Osteocyte (in vitro differentiated cells): ENCODE data around the gene USP7. TPM values are rescaled to one million over a fixed set of nuclear protein-coding genes. Genes with fewer than 3 reads are reported as not detected.

Source experiments
- DNase-seq: peaks from one replicate; pipeline ENCODE4 v3.0.0; 2021; ENCODE audit warnings: mixed read lengths; ENCODE audit not compliant: unreplicated experiment; ENCODE audit errors: extremely low spot score
- H3K27ac Mint-ChIP-seq: one replicate; pipeline ENCODE4 v1.8.0; 2021; ENCODE audit warnings: mild to moderate bottlenecking, mixed read lengths; ENCODE audit not compliant: unreplicated experiment
- H3K27me3 Mint-ChIP-seq: one replicate; pipeline ENCODE4 v1.8.0; 2021; ENCODE audit warnings: mixed read lengths; ENCODE audit not compliant: unreplicated experiment
- H3K36me3 Mint-ChIP-seq: one replicate; pipeline ENCODE4 v1.8.0; 2021; ENCODE audit warnings: mixed read lengths; ENCODE audit not compliant: unreplicated experiment
- H3K4me1 Mint-ChIP-seq: one replicate; pipeline ENCODE4 v1.8.0; 2021; ENCODE audit warnings: mixed read lengths; ENCODE audit not compliant: unreplicated experiment
- H3K4me3 Mint-ChIP-seq: one replicate; pipeline ENCODE4 v1.8.0; 2021; ENCODE audit warnings: mild to moderate bottlenecking, moderate library complexity, mixed read lengths; ENCODE audit not compliant: unreplicated experiment
- H3K9me3 Mint-ChIP-seq: one replicate; pipeline ENCODE4 v1.8.0; 2021; ENCODE audit warnings: mixed read lengths; ENCODE audit not compliant: unreplicated experiment
- total RNA-seq: library from RNA; stranded (reverse); gene quantifications from 2 replicates; pipeline ENCODE4 v1.2.1, GENCODE V29; 2021
- TF ChIP-seq, protein P1 (sequence below): fragments of 200-600 bp; sonication (generic); IDR thresholded peaks from 2 replicates; pipeline ENCODE4 v1.5.0; 2021; ENCODE audit warnings: antibody characterized with exemption, mild to moderate bottlenecking, moderate library complexity

The USP7 gene
- total RNA-seq, 1 donor from 2014 or later, result 88.2 TPM

DNA sequence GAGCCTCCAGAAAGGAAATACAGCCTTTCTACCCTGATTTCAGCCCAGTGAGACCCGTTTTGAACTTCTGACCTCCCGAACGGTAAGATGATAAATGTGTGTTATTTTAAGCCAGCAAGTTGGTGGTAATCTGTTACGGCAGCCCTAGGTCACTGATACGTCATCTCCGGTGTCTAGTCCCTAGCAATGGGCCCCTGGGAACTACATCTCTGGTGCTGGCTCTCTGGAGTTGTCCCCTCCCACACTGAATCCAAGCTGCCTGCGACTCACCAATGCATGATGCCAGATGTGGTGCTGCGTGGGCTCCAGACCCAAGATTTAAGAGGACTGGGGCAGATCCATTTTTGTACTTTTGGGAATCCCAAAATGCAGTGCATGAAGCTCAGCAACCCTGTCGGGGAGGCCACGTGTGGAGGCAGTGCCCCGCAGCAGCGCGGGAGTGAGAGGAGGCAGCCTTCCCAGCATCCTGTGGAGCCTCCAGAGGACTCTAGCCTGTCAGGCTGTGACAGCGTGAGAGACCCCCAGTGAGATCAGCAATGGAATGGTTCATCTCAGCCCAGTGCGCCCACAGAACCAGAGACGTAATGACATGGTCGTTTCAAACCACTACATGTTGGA is 43.6 kb upstream of the USP7 start:
- TF ChIP-seq, protein P1, sequence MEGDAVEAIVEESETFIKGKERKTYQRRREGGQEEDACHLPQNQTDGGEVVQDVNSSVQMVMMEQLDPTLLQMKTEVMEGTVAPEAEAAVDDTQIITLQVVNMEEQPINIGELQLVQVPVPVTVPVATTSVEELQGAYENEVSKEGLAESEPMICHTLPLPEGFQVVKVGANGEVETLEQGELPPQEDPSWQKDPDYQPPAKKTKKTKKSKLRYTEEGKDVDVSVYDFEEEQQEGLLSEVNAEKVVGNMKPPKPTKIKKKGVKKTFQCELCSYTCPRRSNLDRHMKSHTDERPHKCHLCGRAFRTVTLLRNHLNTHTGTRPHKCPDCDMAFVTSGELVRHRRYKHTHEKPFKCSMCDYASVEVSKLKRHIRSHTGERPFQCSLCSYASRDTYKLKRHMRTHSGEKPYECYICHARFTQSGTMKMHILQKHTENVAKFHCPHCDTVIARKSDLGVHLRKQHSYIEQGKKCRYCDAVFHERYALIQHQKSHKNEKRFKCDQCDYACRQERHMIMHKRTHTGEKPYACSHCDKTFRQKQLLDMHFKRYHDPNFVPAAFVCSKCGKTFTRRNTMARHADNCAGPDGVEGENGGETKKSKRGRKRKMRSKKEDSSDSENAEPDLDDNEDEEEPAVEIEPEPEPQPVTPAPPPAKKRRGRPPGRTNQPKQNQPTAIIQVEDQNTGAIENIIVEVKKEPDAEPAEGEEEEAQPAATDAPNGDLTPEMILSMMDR, result no peak
- no peak for DNase-seq
- H3K4me3 Mint-ChIP-seq, result no peak overlapping the region
- no peaks in the 10 kb centered on the region for H3K9me3 Mint-ChIP-seq
- H3K27ac Mint-ChIP-seq, result no peak overlapping the region
- peaks cover 6% of the 10 kb centered on the region for H3K4me1 Mint-ChIP-seq
- no peaks in the 10 kb centered on the region for H3K27me3 Mint-ChIP-seq
- no peaks in the 10 kb centered on the region for H3K36me3 Mint-ChIP-seq

DNA sequence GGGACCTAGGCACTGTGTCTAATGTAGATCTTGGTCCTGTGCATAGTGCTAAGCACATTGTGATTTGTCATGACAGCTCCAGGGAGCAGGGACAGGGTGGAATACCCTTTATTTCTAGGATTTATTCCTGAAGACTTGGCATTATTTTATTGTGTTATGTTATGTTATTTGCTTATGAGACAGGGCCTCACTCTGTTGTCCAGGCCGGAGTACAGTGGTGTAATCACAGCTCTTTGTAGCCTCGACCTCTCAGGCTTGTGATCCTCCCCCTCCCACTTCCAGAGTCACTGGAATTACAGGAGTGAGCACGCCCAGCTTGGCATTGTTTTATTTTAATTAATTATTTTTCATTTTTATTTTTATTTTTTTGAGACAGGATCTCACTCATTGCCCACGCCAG is 40.5 kb upstream of the USP7 start:
- DNase-seq, result no peak
- TF ChIP-seq, protein P1, result no peak

DNA sequence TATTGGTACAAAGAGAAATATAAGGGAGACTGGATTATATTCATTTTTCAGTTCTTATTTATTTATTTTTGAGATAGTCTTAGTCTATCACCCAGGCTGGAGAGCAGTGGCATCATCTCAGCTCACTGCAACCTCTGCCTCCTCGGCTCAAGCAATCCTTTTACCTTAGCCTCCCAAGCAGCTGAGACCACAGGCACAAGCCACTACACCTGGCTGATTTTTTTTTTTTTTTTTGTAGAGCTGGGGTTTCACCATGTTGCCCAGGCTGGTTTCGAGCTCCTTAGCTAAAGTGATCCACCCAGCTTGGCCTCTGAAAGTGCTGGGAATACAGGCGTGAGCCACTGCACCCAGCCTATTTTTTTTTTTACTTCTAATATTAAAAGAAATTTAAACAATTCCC is 40.1 kb upstream of the USP7 start:
- H3K36me3 Mint-ChIP-seq, result no peaks in the 10 kb centered on the region
- TF ChIP-seq, protein P1, result no peak
- H3K9me3 Mint-ChIP-seq, result no peaks in the 10 kb centered on the region
- H3K27me3 Mint-ChIP-seq, result no peaks in the 10 kb centered on the region
- H3K27ac Mint-ChIP-seq, result no peak overlapping the region
- peaks cover 3% of the 10 kb centered on the region for H3K4me1 Mint-ChIP-seq
- DNase-seq, result no peak
- H3K4me3 Mint-ChIP-seq, result no peak overlapping the region

More for the DNA sequence above, 40.5 kb upstream of the USP7 start:
- Mint-ChIP-seq H3K27ac (no peak overlapping the region), H3K27me3 (no peaks in the 10 kb centered on the region), H3K36me3 (no peaks in the 10 kb centered on the region), H3K4me3 (no peak overlapping the region), H3K4me1 (peaks cover 6% of the 10 kb centered on the region), H3K9me3 (no peaks in the 10 kb centered on the region)

DNA sequence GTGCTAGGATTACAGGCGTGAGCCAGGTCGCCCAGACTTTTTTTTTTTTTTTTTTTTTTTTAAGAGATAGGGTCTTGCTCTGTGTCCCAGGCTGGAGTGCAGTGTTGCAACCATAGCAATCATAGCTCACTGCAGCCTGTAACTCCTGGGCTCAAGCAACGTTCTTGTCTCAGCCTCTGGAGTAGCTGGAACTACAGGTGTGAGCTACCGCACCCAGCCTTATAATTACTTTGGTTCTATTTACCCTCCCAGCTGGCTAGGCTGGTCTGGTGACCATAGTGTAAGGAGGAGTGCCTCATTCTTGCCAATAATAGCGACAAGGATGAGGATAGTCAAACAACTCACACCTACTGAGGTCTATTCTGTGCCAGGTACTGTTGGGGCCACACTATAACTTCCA is 39.6 kb upstream of the USP7 start:
- Mint-ChIP-seq H3K36me3 (no peaks in the 10 kb centered on the region), H3K9me3 (no peaks in the 10 kb centered on the region), H3K27me3 (no peaks in the 10 kb centered on the region), H3K4me3 (no peak overlapping the region), H3K4me1 (no peaks in the 10 kb centered on the region), H3K27ac (no peak overlapping the region)
- TF ChIP-seq, protein P1, result no peak
- no peak for DNase-seq

DNA sequence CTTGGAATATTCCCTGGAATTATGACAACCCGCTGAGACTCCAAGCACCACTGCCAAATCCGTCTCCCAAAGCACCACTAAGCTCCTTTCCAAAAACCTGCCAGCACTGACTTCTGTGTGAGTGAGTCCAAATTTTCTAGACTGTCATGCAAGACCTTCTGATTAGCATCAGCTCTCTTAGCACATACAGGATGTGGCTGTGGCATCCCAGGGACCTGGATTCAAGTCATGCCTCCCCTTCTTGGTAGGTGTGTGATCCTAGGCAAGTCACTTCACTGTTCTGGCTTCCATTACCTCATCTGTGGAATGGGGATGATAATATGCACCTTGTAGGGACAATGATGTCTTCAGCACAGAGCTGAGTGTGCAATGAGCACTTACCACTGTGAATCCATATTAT is 38.3 kb upstream of the USP7 start:
- TF ChIP-seq, protein P1, result no peak
- H3K27me3 Mint-ChIP-seq, result no peaks in the 10 kb centered on the region
- H3K36me3 Mint-ChIP-seq, result no peaks in the 10 kb centered on the region
- H3K27ac Mint-ChIP-seq, result no peak overlapping the region
- H3K4me3 Mint-ChIP-seq, result no peak overlapping the region
- H3K4me1 Mint-ChIP-seq, result no peaks in the 10 kb centered on the region
- no peak for DNase-seq
- H3K9me3 Mint-ChIP-seq, result no peaks in the 10 kb centered on the region
